GM23338 (cell line): Measurements from ENCODE around the gene C20orf141. TPM values are rescaled to one million over a fixed set of nuclear protein-coding genes. Genes with fewer than 3 reads are reported as not detected.

Experiments used
- ATAC-seq: fragments of 200-7000 bp; cut with Tn5 transposase; 3 replicates; pipeline ENCODE4 v1.9.1; 2020
- DNase-seq: peaks from one replicate; pipeline ENCODE4 v3.0.0-alpha.2; 2015; ENCODE audit warnings: low spot score
- H2AFZ ChIP-seq: fragments of 200-600 bp; sonication (generic); 2 replicates; pipeline ENCODE4 v1.8.0; 2016; ENCODE audit warnings: antibody characterized with exemption, mild to moderate bottlenecking, moderate library complexity
- H3F3A ChIP-seq: fragments of 200-600 bp; sonication (generic); replicated peaks from 2 replicates; pipeline ENCODE4 v1.8.0; 2017; ENCODE audit warnings: antibody characterized with exemption, mixed run types, low read depth
- H3K27ac ChIP-seq: fragments of 200-600 bp; sonication (generic); 2 replicates; pipeline ENCODE4 v1.6.1; 2016; ENCODE audit warnings: low read depth
- H3K27me3 ChIP-seq: fragments of 200-600 bp; sonication (generic); 2 replicates; pipeline ENCODE4 v1.8.0; 2016; ENCODE audit warnings: mild to moderate bottlenecking, mixed run types, moderate library complexity; ENCODE audit not compliant: insufficient read depth
- H3K36me3 ChIP-seq: fragments of 200-600 bp; sonication (generic); 2 replicates; pipeline ENCODE4 v1.8.0; 2016; ENCODE audit warnings: mild to moderate bottlenecking; ENCODE audit not compliant: insufficient read depth
- H3K4me1 ChIP-seq: fragments of 200-600 bp; sonication (generic); 2 replicates; pipeline ENCODE4 v1.8.0; 2016; ENCODE audit warnings: mild to moderate bottlenecking, moderate library complexity; ENCODE audit not compliant: insufficient read depth
- H3K4me2 ChIP-seq: fragments of 200-600 bp; sonication (generic); 2 replicates; pipeline ENCODE4 v1.7.1; 2017; ENCODE audit warnings: mixed run types
- H3K4me3 ChIP-seq: fragments of 200-600 bp; sonication (generic); 2 replicates; pipeline ENCODE4 v1.6.1; 2016; ENCODE audit warnings: mixed run types
- H3K79me2 ChIP-seq: fragments of 200-600 bp; sonication (generic); replicated peaks from 2 replicates; pipeline ENCODE4 v1.8.0; 2017; ENCODE audit warnings: mild to moderate bottlenecking; ENCODE audit not compliant: insufficient read depth
- H3K9me2 ChIP-seq: fragments of 200-600 bp; sonication (generic); 2 replicates; pipeline ENCODE4 v1.8.0; 2017; ENCODE audit not compliant: insufficient read depth
- H4K20me1 ChIP-seq: fragments of 200-600 bp; sonication (generic); replicated peaks from 2 replicates; pipeline ENCODE4 v1.8.0; 2017; ENCODE audit warnings: mild to moderate bottlenecking; ENCODE audit not compliant: insufficient read depth
- H3K27ac Mint-ChIP-seq: 2 replicates; pipeline ENCODE4 v1.8.0; 2020; ENCODE audit warnings: inconsistent platforms, mild to moderate bottlenecking, moderate library complexity, mixed read lengths
- H3K27me3 Mint-ChIP-seq: 3 replicates; pipeline ENCODE4 v1.8.0; 2022; ENCODE audit warnings: low read depth, mild to moderate bottlenecking, moderate library complexity, mixed read lengths, inconsistent platforms; ENCODE audit not compliant: insufficient read depth, poor library complexity
- H3K36me3 Mint-ChIP-seq: 3 replicates; pipeline ENCODE4 v1.8.0; 2021; ENCODE audit warnings: low read depth, mild to moderate bottlenecking, inconsistent platforms, moderate library complexity, mixed read lengths
- H3K4me1 Mint-ChIP-seq: 3 replicates; pipeline ENCODE4 v1.8.0; 2020; ENCODE audit warnings: mild to moderate bottlenecking, inconsistent platforms, mixed read lengths
- H3K4me3 Mint-ChIP-seq: 3 replicates; pipeline ENCODE4 v1.8.0; 2021; ENCODE audit warnings: moderate library complexity, mild to moderate bottlenecking, inconsistent platforms, mixed read lengths
- H3K9me3 Mint-ChIP-seq: 3 replicates; pipeline ENCODE4 v1.8.0; 2020; ENCODE audit warnings: moderate library complexity, mild to moderate bottlenecking, inconsistent platforms, mixed read lengths
- JUNB ChIP-seq: IDR thresholded peaks from one replicate; pipeline ENCODE4 v1.6.1; 2016; ENCODE audit warnings: antibody characterized with exemption; ENCODE audit not compliant: unreplicated experiment
- POLR2AphosphoS5 ChIP-seq: IDR thresholded peaks from 2 replicates; pipeline ENCODE4 v1.6.1; 2016; ENCODE audit warnings: antibody characterized with exemption, low read depth
- STAT1 ChIP-seq: IDR thresholded peaks from one replicate; pipeline ENCODE4 v1.6.1; 2016; ENCODE audit warnings: antibody characterized with exemption; ENCODE audit not compliant: unreplicated experiment
- polyA plus RNA-seq: library from polyadenylated mRNA; unstranded; fragments of >200 nt; fragmentation: Nextera tagmentation; extraction: Ambion mirVana; gene quantifications from 2 replicates; pipeline ENCODE4 v1.2.1, GENCODE V29; 2016
- total RNA-seq: library from RNA; depleted of rRNA; stranded (reverse); fragments of >200 nt; shearing (Covaris generic); gene quantifications from 2 replicates; pipeline ENCODE4 v1.2.3, GENCODE V29; 2014; rRNA removed
- TF ChIP-seq, protein P1 (sequence below): fragments of 250-450 bp; sonication (Bioruptor Pico); IDR thresholded peaks from 2 replicates; pipeline ENCODE4 v1.5.0; 2020; ENCODE audit warnings: mild to moderate bottlenecking, moderate library complexity
- TF ChIP-seq, protein P2 (sequence below): IDR thresholded peaks from one replicate; pipeline ENCODE4 v1.6.1; 2018; ENCODE audit warnings: antibody characterized with exemption; ENCODE audit not compliant: unreplicated experiment

The C20orf141 gene
- total and polyA plus RNA-seq, 2 experiments from 2014 or later = not detected

DNA sequence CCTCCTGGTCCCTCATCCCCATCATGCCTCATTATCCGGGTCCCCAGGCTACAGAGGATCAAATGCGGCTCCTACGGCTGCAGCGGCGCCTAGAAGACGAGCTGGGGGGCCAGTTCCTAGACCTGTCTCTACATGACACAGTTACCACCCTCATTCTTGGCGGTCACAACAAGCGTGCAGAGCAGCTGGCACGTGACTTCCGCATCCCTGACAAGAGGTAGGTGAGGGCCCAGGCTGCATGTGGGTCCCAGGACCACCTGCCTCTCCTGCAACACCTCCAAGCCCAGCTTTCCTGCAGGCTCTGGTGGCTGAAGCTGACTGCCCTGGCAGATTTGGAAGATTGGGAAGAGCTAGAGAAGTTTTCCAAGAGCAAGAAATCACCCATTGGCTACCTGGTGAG, 50.3 kb downstream of the C20orf141 start:
- DNase-seq = no peak

More for the DNA sequence above, 50.3 kb downstream of the C20orf141 start:
- Histone ChIP-seq H3K27me3 (0 out of 2 replicates have a peak, but pooled peaks cover 3% of the 10 kb centered on the region), H3K9me2 (no peaks in the 10 kb centered on the region), H3K27ac (no peak overlapping the region), H3K4me3 (no peak overlapping the region), H4K20me1 (no peaks in the 10 kb centered on the region), H2AFZ (no peak overlapping the region), H3K4me1 (no peaks in the 10 kb centered on the region), H3K79me2 (no peaks in the 10 kb centered on the region), H3K36me3 (no peaks in the 10 kb centered on the region), H3K4me2 (no peak overlapping the region), H3F3A (no peaks in the 10 kb centered on the region)
- Mint-ChIP-seq H3K4me3 (no peak overlapping the region), H3K27me3 (peaks cover 6% of the 10 kb centered on the region), H3K9me3 (no peaks in the 10 kb centered on the region), H3K4me1 (no peaks in the 10 kb centered on the region), H3K36me3 (peaks cover 3% of the 10 kb centered on the region; the same call in 1 of the 3 replicates), H3K27ac (no peak overlapping the region)
- no peak for ATAC-seq
- TF ChIP-seq JUNB (no peak), STAT1 (no peak), POLR2AphosphoS5 (no peak)
- TF ChIP-seq, protein P1, sequence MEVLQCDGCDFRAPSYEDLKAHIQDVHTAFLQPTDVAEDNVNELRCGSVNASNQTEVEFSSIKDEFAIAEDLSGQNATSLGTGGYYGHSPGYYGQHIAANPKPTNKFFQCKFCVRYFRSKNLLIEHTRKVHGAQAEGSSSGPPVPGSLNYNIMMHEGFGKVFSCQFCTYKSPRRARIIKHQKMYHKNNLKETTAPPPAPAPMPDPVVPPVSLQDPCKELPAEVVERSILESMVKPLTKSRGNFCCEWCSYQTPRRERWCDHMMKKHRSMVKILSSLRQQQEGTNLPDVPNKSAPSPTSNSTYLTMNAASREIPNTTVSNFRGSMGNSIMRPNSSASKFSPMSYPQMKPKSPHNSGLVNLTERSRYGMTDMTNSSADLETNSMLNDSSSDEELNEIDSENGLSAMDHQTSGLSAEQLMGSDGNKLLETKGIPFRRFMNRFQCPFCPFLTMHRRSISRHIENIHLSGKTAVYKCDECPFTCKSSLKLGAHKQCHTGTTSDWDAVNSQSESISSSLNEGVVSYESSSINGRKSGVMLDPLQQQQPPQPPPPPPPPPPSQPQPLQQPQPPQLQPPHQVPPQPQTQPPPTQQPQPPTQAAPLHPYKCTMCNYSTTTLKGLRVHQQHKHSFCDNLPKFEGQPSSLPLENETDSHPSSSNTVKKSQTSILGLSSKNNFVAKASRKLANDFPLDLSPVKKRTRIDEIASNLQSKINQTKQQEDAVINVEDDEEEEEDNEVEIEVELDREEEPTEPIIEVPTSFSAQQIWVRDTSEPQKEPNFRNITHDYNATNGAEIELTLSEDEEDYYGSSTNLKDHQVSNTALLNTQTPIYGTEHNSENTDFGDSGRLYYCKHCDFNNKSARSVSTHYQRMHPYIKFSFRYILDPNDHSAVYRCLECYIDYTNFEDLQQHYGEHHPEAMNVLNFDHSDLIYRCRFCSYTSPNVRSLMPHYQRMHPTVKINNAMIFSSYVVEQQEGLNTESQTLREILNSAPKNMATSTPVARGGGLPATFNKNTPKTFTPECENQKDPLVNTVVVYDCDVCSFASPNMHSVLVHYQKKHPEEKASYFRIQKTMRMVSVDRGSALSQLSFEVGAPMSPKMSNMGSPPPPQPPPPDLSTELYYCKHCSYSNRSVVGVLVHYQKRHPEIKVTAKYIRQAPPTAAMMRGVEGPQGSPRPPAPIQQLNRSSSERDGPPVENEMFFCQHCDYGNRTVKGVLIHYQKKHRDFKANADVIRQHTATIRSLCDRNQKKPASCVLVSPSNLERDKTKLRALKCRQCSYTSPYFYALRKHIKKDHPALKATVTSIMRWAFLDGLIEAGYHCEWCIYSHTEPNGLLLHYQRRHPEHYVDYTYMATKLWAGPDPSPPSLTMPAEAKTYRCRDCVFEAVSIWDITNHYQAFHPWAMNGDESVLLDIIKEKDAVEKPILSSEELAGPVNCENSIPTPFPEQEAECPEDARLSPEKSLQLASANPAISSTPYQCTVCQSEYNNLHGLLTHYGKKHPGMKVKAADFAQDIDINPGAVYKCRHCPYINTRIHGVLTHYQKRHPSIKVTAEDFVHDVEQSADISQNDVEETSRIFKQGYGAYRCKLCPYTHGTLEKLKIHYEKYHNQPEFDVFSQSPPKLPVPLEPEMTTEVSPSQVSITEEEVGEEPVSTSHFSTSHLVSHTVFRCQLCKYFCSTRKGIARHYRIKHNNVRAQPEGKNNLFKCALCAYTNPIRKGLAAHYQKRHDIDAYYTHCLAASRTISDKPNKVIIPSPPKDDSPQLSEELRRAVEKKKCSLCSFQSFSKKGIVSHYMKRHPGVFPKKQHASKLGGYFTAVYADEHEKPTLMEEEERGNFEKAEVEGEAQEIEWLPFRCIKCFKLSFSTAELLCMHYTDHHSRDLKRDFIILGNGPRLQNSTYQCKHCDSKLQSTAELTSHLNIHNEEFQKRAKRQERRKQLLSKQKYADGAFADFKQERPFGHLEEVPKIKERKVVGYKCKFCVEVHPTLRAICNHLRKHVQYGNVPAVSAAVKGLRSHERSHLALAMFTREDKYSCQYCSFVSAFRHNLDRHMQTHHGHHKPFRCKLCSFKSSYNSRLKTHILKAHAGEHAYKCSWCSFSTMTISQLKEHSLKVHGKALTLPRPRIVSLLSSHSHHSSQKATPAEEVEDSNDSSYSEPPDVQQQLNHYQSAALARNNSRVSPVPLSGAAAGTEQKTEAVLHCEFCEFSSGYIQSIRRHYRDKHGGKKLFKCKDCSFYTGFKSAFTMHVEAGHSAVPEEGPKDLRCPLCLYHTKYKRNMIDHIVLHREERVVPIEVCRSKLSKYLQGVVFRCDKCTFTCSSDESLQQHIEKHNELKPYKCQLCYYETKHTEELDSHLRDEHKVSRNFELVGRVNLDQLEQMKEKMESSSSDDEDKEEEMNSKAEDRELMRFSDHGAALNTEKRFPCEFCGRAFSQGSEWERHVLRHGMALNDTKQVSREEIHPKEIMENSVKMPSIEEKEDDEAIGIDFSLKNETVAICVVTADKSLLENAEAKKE (CRISPR knock-in tag) = no peak
- TF ChIP-seq, protein P2, sequence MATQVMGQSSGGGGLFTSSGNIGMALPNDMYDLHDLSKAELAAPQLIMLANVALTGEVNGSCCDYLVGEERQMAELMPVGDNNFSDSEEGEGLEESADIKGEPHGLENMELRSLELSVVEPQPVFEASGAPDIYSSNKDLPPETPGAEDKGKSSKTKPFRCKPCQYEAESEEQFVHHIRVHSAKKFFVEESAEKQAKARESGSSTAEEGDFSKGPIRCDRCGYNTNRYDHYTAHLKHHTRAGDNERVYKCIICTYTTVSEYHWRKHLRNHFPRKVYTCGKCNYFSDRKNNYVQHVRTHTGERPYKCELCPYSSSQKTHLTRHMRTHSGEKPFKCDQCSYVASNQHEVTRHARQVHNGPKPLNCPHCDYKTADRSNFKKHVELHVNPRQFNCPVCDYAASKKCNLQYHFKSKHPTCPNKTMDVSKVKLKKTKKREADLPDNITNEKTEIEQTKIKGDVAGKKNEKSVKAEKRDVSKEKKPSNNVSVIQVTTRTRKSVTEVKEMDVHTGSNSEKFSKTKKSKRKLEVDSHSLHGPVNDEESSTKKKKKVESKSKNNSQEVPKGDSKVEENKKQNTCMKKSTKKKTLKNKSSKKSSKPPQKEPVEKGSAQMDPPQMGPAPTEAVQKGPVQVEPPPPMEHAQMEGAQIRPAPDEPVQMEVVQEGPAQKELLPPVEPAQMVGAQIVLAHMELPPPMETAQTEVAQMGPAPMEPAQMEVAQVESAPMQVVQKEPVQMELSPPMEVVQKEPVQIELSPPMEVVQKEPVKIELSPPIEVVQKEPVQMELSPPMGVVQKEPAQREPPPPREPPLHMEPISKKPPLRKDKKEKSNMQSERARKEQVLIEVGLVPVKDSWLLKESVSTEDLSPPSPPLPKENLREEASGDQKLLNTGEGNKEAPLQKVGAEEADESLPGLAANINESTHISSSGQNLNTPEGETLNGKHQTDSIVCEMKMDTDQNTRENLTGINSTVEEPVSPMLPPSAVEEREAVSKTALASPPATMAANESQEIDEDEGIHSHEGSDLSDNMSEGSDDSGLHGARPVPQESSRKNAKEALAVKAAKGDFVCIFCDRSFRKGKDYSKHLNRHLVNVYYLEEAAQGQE = no peak

Other genes starting within 250 kb of the C20orf141 start
- 429 and 447 TPM in 2 replicates for gene NOP56, start 162.4 kb upstream of the C20orf141 start, total RNA-seq
- 569 and 576 TPM in 2 replicates for gene NOP56, start 162.4 kb upstream of the C20orf141 start, polyA plus RNA-seq
- 126 and 141 TPM in 2 replicates for gene IDH3B, start 150.8 kb upstream of the C20orf141 start, total RNA-seq
- gene IDH3B, start 150.8 kb upstream of the C20orf141 start, polyA plus RNA-seq = 77.7 and 87.1 TPM in 2 replicates
- 0.50 and 0.66 TPM in 2 replicates for gene EBF4, start 122.2 kb upstream of the C20orf141 start, total RNA-seq
- gene EBF4, start 122.2 kb upstream of the C20orf141 start, polyA plus RNA-seq = 1.4 and 1.6 TPM in 2 replicates
- 21.5 and 29.3 TPM in 2 replicates for gene CPXM1, start 14.4 kb upstream of the C20orf141 start, total RNA-seq
- 15.3 and 17.0 TPM in 2 replicates for gene CPXM1, start 14.4 kb upstream of the C20orf141 start, polyA plus RNA-seq
- gene TMEM239, start 1.4 kb downstream of the C20orf141 start, total RNA-seq = not detected in 2 replicates
- not detected in 2 replicates for gene TMEM239, start 1.4 kb downstream of the C20orf141 start, polyA plus RNA-seq
- gene PCED1A, start 25.7 kb downstream of the C20orf141 start, total RNA-seq = 8.9 and 9.9 TPM in 2 replicates
- gene PCED1A, start 25.7 kb downstream of the C20orf141 start, polyA plus RNA-seq = 5.0 and 5.3 TPM in 2 replicates
- 17.7 and 20.4 TPM in 2 replicates for gene VPS16, start 25.8 kb downstream of the C20orf141 start, total RNA-seq
- 11.2 and 13.5 TPM in 2 replicates for gene VPS16, start 25.8 kb downstream of the C20orf141 start, polyA plus RNA-seq
- 37.8 and 43.9 TPM in 2 replicates for gene PTPRA, start 58.5 kb downstream of the C20orf141 start, total RNA-seq
- 39.3 and 46.9 TPM in 2 replicates for gene PTPRA, start 58.5 kb downstream of the C20orf141 start, polyA plus RNA-seq
- not detected in 2 replicates for gene GNRH2, start 228.6 kb downstream of the C20orf141 start, total RNA-seq
- gene GNRH2, start 228.6 kb downstream of the C20orf141 start, polyA plus RNA-seq = not detected in 2 replicates
- gene MRPS26, start 231.1 kb downstream of the C20orf141 start, total RNA-seq = 103 and 105 TPM in 2 replicates
- gene MRPS26, start 231.1 kb downstream of the C20orf141 start, polyA plus RNA-seq = 154 and 158 TPM in 2 replicates